H1 (cell line): ENCODE data around the gene MXRA8. TPM values are rescaled to one million over a fixed set of nuclear protein-coding genes. Genes with fewer than 3 reads are reported as not detected.

Source experiments
- ASH2L ChIP-seq: fragments of 200-600, 300-600 bp; sonication (generic); IDR thresholded peaks from one replicate; pipeline ENCODE4 v1.7.1; 2017; ENCODE audit warnings: low read length
- CHD7 ChIP-seq: fragments of 300-600 bp; sonication (generic); IDR thresholded peaks from 2 replicates; pipeline ENCODE4 v1.7.1; 2012; ENCODE audit warnings: low read length, moderate library complexity, mild to moderate bottlenecking, inconsistent platforms; ENCODE audit not compliant: insufficient replicate concordance
- polyA plus RNA-seq, 7 experiments: library from polyadenylated mRNA; depleted of rRNA in 3 of 7; stranded (reverse) in 5 of 7; unstranded in 2 of 7; fragments of >200 nt in 5 of 7; fragments of 200-250 nt in 2 of 7; gene quantifications; 1 replicate in 5 of 7; 2 replicates in 1 of 7; 4 replicates in 1 of 7; pipeline versions ENCODE4 v1.2.1 to v1.2.3, GENCODE V29; 2011 to 2013; ENCODE audit warnings: missing spikeins in 2 of 7, mixed read lengths in 2 of 7
- total RNA-seq: library from RNA; stranded (reverse); fragmentation: NEBNext Ultra II Directional; extraction: Animal tissue kit (Norgen Biotek cat#: 25700); gene quantifications from 2 replicates; pipeline ENCODE4 v1.2.1, GENCODE V29; 2021

Gene MXRA8
- total and polyA plus RNA-seq, 2 of the 8 experiments (the other 6 are each of a cell fraction or from before 2014, with no cell fraction given), result 10.5 to 17.2 TPM

- TF ChIP-seq CHD7 (no peak), ASH2L (no peak)
These were observed 42.5 kb upstream of the MXRA8 start (continued) for GRCh38 chr1:1400576-1401456.
